ENCODE data around the gene MELTF. TPM values are rescaled to one million over a fixed set of nuclear protein-coding genes. Genes with fewer than 3 reads are reported as not detected.
"Not testable (repeated sequence)": the region's sequence is repeated elsewhere in the genome, so short reads cannot be mapped to it uniquely, and the experiment has no call there.

MELTF gene
- total RNA-seq (1 to 10 TPM; 2.2 to 3.0 TPM), polyA plus RNA-seq (0.36 TPM)

DNA sequence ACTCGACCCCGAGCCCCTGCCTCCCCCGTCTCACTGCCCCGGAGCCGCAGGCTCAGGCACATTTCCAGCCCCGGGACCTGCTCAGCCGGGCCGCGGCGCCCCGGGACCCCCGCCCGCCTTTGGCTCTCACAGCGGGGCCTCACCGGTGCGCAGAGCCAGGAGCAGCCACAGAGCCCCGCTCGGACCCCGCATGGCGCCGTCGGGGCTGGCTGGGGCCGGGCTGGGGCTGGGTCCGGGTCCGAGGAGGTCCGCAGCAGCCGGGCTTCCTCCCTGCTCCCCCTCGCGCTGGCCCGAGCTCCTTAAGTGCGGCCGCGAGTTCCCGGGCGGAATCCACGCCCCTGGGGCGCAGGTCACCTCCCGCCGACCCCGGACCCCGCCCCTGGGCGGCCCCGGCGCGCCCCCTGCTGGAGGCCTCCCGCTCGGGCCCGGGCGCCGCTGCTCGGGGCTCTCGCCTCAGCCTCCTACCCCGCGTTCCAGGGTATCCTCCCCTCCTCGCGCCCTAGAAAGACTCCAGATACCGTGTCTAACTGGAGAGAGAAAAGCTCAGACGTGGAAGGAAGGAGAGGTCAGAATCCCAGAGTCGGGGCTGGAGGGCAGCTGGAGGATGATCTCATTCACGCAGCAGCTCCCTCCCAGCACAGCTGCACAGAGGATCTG, at the start of gene MELTF:
TSS of gene MELTF (minus strand) at position 307 of the 657 bp plus-strand sequence. CDS start at position 192, 115 bp downstream.
- ChIA-PET POLR2A (no interaction called here), CTCF (interaction anchor here (1.2 to 1.5 kb wide), 6 partner anchors 10 to 515 kb away, joined by 3 to 9 read pairs (median 3); no protein-coding TSS in a partner anchor)
- Mint-ChIP-seq H3K4me1 (peaks cover 0 to 9% (median 7%) of the 10 kb centered on the region in 3 donors), H3K36me3 (no peaks in the 10 kb centered on the region), H3K27ac (peak within 1 kb of the TSS in 4 of 8 donors; percentile 22 to 37 (median 32)), H3K9me3 (no peaks in the 10 kb centered on the region), H3K27me3 (peaks cover 4 to 6% of the 10 kb centered on the region in 2 donors), H3K4me3 (peak within 1 kb of the TSS; percentile 76 to 88 (median 80))
- H3K27me3 ChIP-seq (ENCODE audit: insufficient read depth, low read length, poor library complexity, severe bottlenecking) = no peaks in the 10 kb centered on the region
- DNase-seq = peak; percentile 62 to 72 (median 71)
- no peaks in the 10 kb centered on the region for H3K9me3 ChIP-seq (ENCODE audit: low read length)
- H3K36me3 ChIP-seq (ENCODE audit: insufficient read depth, low read length) = no peaks in the 10 kb centered on the region
- H3K4me3 ChIP-seq (ENCODE audit: low read length) = peak within 1 kb of the TSS; percentile 43
- no peaks in the 10 kb centered on the region for H3K4me1 ChIP-seq (ENCODE audit: insufficient read depth, low read length)
- peak within 1 kb of the TSS; percentile 47 for H3K27ac ChIP-seq (ENCODE audit: low read depth, low read length)

DNA sequence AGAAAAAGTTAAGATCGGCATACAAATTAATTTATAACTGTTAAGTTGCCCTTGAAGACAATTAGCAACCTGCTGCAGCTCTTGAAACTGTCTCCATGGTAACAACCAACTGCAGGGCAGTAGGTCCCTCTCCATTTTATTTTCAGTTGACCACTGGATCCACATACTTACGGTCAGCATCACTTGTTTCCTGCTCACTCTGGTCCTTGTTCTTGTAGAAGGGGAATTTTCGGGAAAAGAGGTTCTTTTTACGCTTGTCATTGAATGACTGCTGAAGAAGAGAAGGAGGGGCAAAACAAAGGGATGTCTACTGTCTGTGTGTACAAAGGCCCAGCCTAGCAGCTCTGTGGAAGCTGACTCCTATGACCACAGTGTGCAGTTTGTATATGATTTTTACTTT, 46.8 kb upstream of the MELTF start:
- ChIA-PET POLR2A (interaction anchor here (0.6 kb wide), 1 partner anchor 14 kb away, joined by 5 read pairs; no protein-coding TSS in a partner anchor), CTCF (interaction anchor here (0.5 kb wide), 1 partner anchor 312 kb away, joined by 3 read pairs; no protein-coding TSS in a partner anchor)
- no peaks in the 10 kb centered on the region for H3K9me3 Mint-ChIP-seq
- H3K36me3 Mint-ChIP-seq = peaks cover 3 to 49% (median 20%) of the 10 kb centered on the region in 3 donors
- no peaks in the 10 kb centered on the region for H3K27me3 Mint-ChIP-seq
- H3K4me3 ChIP-seq (ENCODE audit: low read length) = no peak overlapping the region
- H3K36me3 ChIP-seq (ENCODE audit: insufficient read depth, low read length) = no peaks in the 10 kb centered on the region
- no peaks in the 10 kb centered on the region for H3K9me3 ChIP-seq (ENCODE audit: low read length)
- H3K27ac Mint-ChIP-seq = no peak overlapping the region
- no peaks in the 10 kb centered on the region for H3K4me1 ChIP-seq (ENCODE audit: insufficient read depth, low read length)
- H3K27ac ChIP-seq (ENCODE audit: low read depth, low read length) = no peak overlapping the region
- H3K4me1 Mint-ChIP-seq = no peaks in the 10 kb centered on the region
- no peak for DNase-seq
- H3K27me3 ChIP-seq (ENCODE audit: insufficient read depth, low read length, poor library complexity, severe bottlenecking) = no peaks in the 10 kb centered on the region
- no peak overlapping the region for H3K4me3 Mint-ChIP-seq

DNA sequence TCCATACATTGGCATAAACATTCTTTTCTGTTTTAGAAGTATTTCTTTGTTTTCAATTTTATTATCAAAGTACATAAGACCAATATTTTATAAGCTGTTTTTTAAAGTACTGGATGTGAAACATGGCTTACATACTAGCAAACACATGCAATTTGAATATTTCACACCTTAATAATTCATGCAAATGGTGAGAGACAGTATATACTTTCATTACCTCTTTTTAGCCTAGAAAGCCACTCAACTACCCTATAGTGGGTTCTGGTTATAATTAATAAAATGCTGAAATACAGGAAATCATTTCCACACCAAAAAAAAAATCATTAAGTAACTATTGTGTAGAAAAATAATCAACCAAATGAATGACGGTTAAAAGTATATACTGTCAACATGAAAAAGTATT, 38.5 kb upstream of the MELTF start:
- Histone ChIP-seq H3K9me3 (ENCODE audit: low read length) (no peaks in the 10 kb centered on the region), H3K36me3 (ENCODE audit: insufficient read depth, low read length) (peaks cover 5% of the 10 kb centered on the region), H3K4me3 (ENCODE audit: low read length) (no peak overlapping the region), H3K4me1 (ENCODE audit: insufficient read depth, low read length) (no peaks in the 10 kb centered on the region), H3K27me3 (ENCODE audit: insufficient read depth, low read length, poor library complexity, severe bottlenecking) (no peaks in the 10 kb centered on the region), H3K27ac (ENCODE audit: low read depth, low read length) (no peak overlapping the region)
- H3K4me1 Mint-ChIP-seq = no peaks in the 10 kb centered on the region
- peaks cover 0 to 29% (median 14%) of the 10 kb centered on the region in 3 donors for H3K36me3 Mint-ChIP-seq
- DNase-seq = no peak
- no peak overlapping the region for H3K4me3 Mint-ChIP-seq
- CTCF ChIA-PET = no interaction called here
- POLR2A ChIA-PET = no interaction called here
- no peak overlapping the region for H3K27ac Mint-ChIP-seq
- no peaks in the 10 kb centered on the region for H3K27me3 Mint-ChIP-seq
- H3K9me3 Mint-ChIP-seq = no peaks in the 10 kb centered on the region

DNA sequence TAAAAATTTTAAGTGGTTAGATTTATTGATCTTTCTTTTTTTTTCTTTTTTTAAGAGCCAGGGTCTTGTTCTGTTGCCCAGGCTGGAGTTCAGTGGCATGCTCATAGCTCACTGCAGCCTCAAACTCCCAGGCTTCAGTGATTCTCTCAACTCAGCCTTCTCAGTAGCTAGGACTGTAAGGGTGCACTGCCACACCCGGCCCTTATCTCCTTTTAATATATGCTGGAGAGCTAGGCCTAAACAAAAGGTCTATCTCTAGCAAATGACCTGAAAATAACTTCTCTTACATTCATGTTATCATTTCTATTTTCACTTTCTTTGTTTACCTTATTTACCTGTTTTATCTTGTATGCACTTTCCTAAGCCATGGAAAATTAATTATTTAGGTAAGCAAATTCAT, 35.2 kb upstream of the MELTF start:
- DNase-seq = no peak
- no peak overlapping the region for H3K27ac Mint-ChIP-seq
- no peaks in the 10 kb centered on the region for H3K27me3 Mint-ChIP-seq
- H3K27me3 ChIP-seq (ENCODE audit: insufficient read depth, low read length, poor library complexity, severe bottlenecking) = no peaks in the 10 kb centered on the region
- peaks cover 5% of the 10 kb centered on the region for H3K36me3 ChIP-seq (ENCODE audit: insufficient read depth, low read length)
- H3K4me1 ChIP-seq (ENCODE audit: insufficient read depth, low read length) = no peaks in the 10 kb centered on the region
- H3K4me3 Mint-ChIP-seq = no peak overlapping the region
- no peak overlapping the region for H3K4me3 ChIP-seq (ENCODE audit: low read length)
- ChIA-PET CTCF (no interaction called here), POLR2A (no interaction called here)
- no peaks in the 10 kb centered on the region for H3K9me3 ChIP-seq (ENCODE audit: low read length)
- no peaks in the 10 kb centered on the region for H3K4me1 Mint-ChIP-seq
- H3K27ac ChIP-seq (ENCODE audit: low read depth, low read length) = no peak overlapping the region
- no peaks in the 10 kb centered on the region for H3K9me3 Mint-ChIP-seq
- peaks cover 0 to 49% (median 17%) of the 10 kb centered on the region in 3 donors for H3K36me3 Mint-ChIP-seq

DNA sequence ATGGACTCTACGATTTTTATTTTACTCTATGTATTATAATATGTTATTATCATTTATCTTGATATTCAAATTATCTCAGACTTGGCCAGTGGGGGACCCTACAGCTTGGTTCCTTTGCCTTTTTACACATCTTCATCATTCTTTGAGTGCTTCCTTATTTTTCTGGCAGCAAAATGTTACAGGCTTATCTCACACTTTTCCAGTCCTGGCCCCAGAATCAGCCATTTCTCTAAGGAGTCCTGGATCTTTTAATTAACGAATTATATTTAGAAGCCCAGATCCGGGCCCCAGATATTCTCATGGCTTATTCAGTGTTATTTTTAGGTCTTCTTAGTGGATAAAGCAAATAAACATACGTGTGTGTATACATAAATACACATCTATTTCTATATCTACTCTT, 32.8 kb upstream of the MELTF start:
- Histone ChIP-seq H3K27ac (ENCODE audit: low read depth, low read length) (no peak overlapping the region), H3K9me3 (ENCODE audit: low read length) (no peaks in the 10 kb centered on the region), H3K36me3 (ENCODE audit: insufficient read depth, low read length) (peaks cover 5% of the 10 kb centered on the region), H3K4me3 (ENCODE audit: low read length) (no peak overlapping the region), H3K27me3 (ENCODE audit: insufficient read depth, low read length, poor library complexity, severe bottlenecking) (no peaks in the 10 kb centered on the region), H3K4me1 (ENCODE audit: insufficient read depth, low read length) (no peaks in the 10 kb centered on the region)
- Mint-ChIP-seq H3K9me3 (no peaks in the 10 kb centered on the region), H3K27ac (no peak overlapping the region), H3K4me1 (no peaks in the 10 kb centered on the region), H3K4me3 (no peak overlapping the region), H3K27me3 (no peaks in the 10 kb centered on the region), H3K36me3 (peaks cover 7 to 69% (median 34%) of the 10 kb centered on the region in 3 donors)
- POLR2A ChIA-PET = interaction anchor here (0.7 kb wide), 1 partner anchor 14 kb away, joined by 5 read pairs; no protein-coding TSS in a partner anchor
- CTCF ChIA-PET = no interaction called here
- no peak for DNase-seq

DNA sequence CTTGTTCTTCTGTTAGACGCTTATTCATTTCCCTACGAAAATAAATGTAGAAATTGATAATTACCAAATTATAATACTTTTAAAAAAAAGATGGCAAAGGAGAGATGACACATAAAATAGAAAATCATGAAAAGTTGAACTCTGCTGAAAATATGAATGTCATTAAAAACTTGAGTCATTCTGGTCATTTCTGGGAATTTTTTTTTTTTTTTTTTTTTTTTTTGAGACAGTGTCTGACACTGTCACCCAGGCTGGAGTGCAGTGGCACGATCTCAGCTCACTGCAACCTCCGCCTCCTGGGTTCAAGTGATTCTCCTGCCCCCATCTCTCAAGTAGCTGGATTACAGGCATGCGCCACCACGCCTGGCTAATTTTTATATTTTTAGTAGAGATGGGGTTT, 22.0 kb upstream of the MELTF start:
- H3K36me3 Mint-ChIP-seq = peaks cover 5 to 67% (median 14%) of the 10 kb centered on the region in 3 donors
- H3K27ac Mint-ChIP-seq; DNase-seq; H3K4me1 Mint-ChIP-seq; H3K4me1 ChIP-seq (ENCODE audit: insufficient read depth, low read length); H3K9me3 ChIP-seq (ENCODE audit: low read length); H3K4me3 Mint-ChIP-seq; H3K27me3 Mint-ChIP-seq; POLR2A ChIA-PET; H3K9me3 Mint-ChIP-seq; H3K27ac ChIP-seq (ENCODE audit: low read depth, low read length); H3K4me3 ChIP-seq (ENCODE audit: low read length); H3K27me3 ChIP-seq (ENCODE audit: insufficient read depth, low read length, poor library complexity, severe bottlenecking); CTCF ChIA-PET: not testable (repeated sequence)
- peaks cover 11% of the 10 kb centered on the region for H3K36me3 ChIP-seq (ENCODE audit: insufficient read depth, low read length)

DNA sequence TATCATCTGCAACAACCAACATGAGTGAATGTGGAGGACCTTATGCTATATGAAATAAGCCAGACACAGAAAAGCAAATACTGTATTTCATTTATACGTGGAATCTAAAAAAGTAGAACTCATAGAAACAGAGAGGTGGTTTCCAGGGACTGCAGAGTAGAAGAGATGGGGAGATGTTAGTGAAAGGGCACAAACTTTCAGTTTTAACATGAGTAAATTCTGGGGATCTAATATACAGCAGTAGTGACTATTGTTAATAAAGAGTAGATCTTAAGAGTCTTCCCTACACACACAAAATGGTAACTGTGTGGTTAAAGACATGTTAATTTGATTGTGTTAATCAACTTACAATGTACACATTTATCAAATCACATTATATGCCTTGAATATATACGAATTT, 20.9 kb upstream of the MELTF start:
- POLR2A ChIA-PET = no interaction called here
- peaks cover 0 to 2% (median 0%) of the 10 kb centered on the region in 3 donors for H3K4me1 Mint-ChIP-seq
- H3K4me1 ChIP-seq (ENCODE audit: insufficient read depth, low read length) = no peaks in the 10 kb centered on the region

DNA sequence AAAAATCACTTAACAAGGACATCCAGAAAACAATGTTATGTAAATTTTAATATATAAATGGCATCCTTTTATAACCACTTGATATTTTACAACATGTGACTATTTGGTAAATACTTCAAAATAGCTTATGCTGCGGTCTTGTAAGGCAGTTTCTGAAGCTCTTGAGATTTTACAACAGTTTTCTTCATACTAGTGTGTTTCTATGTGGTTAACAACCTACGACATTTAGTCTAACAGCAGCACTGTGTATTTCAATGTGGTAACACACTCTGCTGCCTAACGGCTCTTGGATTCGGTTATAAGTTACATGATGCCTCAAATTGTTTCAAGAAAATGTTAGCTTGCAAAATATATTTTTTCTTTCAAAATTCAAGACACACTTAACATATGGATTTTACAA, 12.9 kb upstream of the MELTF start:
- Mint-ChIP-seq H3K27ac (no peak overlapping the region), H3K4me1 (no peaks in the 10 kb centered on the region), H3K4me3 (no peak overlapping the region), H3K9me3 (no peaks in the 10 kb centered on the region), H3K27me3 (no peaks in the 10 kb centered on the region), H3K36me3 (peaks cover 0 to 37% (median 10%) of the 10 kb centered on the region in 3 donors)
- no peak overlapping the region for H3K4me3 ChIP-seq (ENCODE audit: low read length)
- ChIA-PET CTCF (no interaction called here), POLR2A (no interaction called here)
- no peak overlapping the region for H3K27ac ChIP-seq (ENCODE audit: low read depth, low read length)
- no peaks in the 10 kb centered on the region for H3K27me3 ChIP-seq (ENCODE audit: insufficient read depth, low read length, poor library complexity, severe bottlenecking)
- no peaks in the 10 kb centered on the region for H3K4me1 ChIP-seq (ENCODE audit: insufficient read depth, low read length)
- no peak for DNase-seq
- no peaks in the 10 kb centered on the region for H3K9me3 ChIP-seq (ENCODE audit: low read length)
- H3K36me3 ChIP-seq (ENCODE audit: insufficient read depth, low read length) = peaks cover 5% of the 10 kb centered on the region

More for the DNA sequence above, 20.9 kb upstream of the MELTF start:
- no peak overlapping the region for H3K4me3 Mint-ChIP-seq
- CTCF ChIA-PET = no interaction called here
- Histone ChIP-seq H3K27me3 (ENCODE audit: insufficient read depth, low read length, poor library complexity, severe bottlenecking) (no peaks in the 10 kb centered on the region), H3K27ac (ENCODE audit: low read depth, low read length) (no peak overlapping the region), H3K36me3 (ENCODE audit: insufficient read depth, low read length) (peaks cover 4% of the 10 kb centered on the region), H3K4me3 (ENCODE audit: low read length) (no peak overlapping the region), H3K9me3 (ENCODE audit: low read length) (no peaks in the 10 kb centered on the region)
- no peak for DNase-seq
- H3K9me3 Mint-ChIP-seq = no peaks in the 10 kb centered on the region
- peaks cover 0 to 2% of the 10 kb centered on the region in 2 donors for H3K27me3 Mint-ChIP-seq
- H3K27ac Mint-ChIP-seq = peak overlapping the region in 5 of 8 donors; percentile 7 to 79 (median 30)
- H3K36me3 Mint-ChIP-seq = peaks cover 5 to 67% (median 16%) of the 10 kb centered on the region in 3 donors

All from CD8-positive, alpha-beta memory T cell (primary cell).